ENCODE data around the gene PATJ. TPM values are rescaled to one million over a fixed set of nuclear protein-coding genes. Genes with fewer than 3 reads are reported as not detected.

Gene PATJ
- 3.0 to 4.5 TPM (median 4.4 TPM) in 5 replicates for total RNA-seq (2022; extraction: Qiagen RNA extraction; ENCODE audit: low read depth)

GRCh38 chr1:61741711-61742619 lies at the start of gene PATJ:
Gene PATJ (plus strand): TSS chr1:61742480. CDS start chr1:61762893, 20,413 bp downstream.

DNA sequence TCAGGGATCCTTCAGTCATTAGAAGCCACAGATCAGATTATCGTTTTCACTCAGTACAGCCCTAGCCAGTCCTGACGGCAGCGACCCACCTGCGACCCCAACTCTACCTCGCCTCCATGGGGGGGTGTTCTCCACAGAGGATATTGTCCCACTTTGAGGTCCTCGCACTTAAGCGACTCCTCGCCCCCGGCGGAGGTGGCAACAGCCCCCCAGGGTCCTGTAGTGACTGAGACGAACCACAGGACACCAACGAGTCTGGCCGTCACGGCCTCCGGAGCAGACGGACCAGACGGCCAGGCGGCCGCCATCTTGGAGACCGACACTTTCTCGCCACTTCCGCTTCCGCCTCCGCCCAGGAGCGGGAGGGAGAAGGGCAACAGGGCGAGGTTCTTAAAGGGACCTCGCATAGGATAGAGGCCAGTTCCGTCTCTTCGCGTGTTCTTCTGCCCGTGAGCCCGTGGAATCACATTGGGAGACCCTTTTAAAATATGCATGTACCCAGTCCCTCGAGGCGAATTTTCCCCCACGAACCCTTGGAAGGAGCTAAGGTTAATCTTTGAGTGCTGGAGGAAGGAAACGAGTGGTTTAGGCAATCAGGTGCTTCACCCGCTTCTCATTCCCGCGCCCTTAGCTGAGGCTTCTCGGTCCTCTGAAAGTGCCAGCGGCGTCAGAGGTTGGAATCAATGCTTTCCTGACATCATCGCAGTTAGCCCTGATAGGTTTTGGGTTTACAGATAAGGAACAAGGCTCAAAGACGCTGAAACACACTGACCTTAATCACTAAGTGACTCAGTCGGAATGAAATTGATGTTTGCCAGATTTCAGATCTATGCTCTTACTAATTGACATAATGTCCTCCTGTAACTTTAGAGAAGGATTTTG lies 17.2 kb upstream of the PATJ start, which contains the start of gene TM2D1:
TSS of gene TM2D1 (minus strand) at position 329 of the 882 bp plus-strand sequence. CDS start at position 308, 21 bp downstream.

DNA sequence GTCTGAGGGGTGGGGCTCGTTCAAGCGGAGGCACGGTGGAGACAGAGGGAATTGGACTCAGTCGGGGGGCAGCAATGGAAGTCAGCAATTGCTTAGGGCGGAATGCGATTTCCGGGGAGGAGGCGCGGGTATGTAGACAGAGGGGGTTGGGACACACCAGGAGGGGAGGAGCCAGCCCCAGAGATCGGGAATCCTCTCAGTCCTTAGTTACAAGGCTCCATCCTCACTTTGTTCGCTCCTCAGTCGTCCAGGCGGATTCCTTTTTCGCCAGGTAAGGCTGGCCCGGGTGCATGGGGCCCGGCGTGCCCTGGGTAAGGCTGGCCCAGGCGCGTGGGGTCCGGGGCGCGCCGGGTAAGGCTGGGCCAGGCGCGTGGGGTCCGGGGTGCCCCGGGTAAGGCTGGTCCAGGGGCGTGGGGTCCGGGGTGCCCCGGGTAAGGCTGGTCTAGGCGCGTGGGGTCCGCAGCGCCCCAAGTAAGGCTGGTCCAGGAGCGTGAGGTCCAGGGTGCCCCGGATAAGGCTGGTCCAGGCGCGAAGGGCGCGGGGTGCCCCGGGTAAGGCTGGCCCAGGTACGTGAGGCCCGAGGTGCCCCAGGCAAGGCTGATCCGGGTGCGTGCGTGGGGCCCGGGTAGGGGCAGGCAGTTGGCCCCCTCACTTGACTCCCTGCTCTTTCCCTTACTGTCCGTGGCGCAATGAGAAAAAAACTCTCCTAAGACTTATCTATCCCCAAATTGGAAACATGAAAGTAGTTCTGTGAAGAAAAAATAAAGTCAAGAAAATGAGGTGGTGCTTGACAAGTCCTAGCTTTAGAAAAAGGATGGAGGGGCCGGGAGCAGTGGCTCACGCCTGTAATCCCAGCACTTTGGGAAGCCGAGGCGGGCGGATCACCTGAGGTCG lies 452.6 kb downstream of the PATJ start, which contains the start of gene L1TD1:
TSS of gene L1TD1 (plus strand) at position 199 of the 894 bp plus-strand sequence. CDS start 11,780 bp downstream, outside the sequence.

Other genes starting within 250 kb of the PATJ start
- 21.6 to 33.9 TPM (median 24.4 TPM) in 5 replicates for gene TM2D1, start 17.3 kb upstream of the PATJ start, total RNA-seq (2022; extraction: Qiagen RNA extraction; ENCODE audit: low read depth)